ENCODE data around the gene TRIM62. TPM values are rescaled to one million over a fixed set of nuclear protein-coding genes. Genes with fewer than 3 reads are reported as not detected.

Gene TRIM62
- total RNA-seq, 1 donor from 2014 or later = 14.0 TPM

GRCh38 chr1:33163621-33164519 is 18.0 kb downstream of the TRIM62 start:
- Mint-ChIP-seq H3K27ac (peak overlapping the region; percentile 71), H3K27me3 (no peaks in the 10 kb centered on the region), H3K9me3 (peaks cover 11% of the 10 kb centered on the region), H3K36me3 (peaks cover 37% of the 10 kb centered on the region), H3K4me3 (peak overlapping the region; percentile 77), H3K4me1 (ENCODE audit: unreplicated experiment) (peaks cover 51% of the 10 kb centered on the region)
- DNase-seq (ENCODE audit: extremely low spot score, unreplicated experiment) = peak; percentile 79
- no peak for TF ChIP-seq CTCF (conservative IDR thresholded peaks at IDR 0.05)

GRCh38 chr1:33162141-33162540 is 19.7 kb downstream of the TRIM62 start:
- H3K9me3 Mint-ChIP-seq = peaks cover 4% of the 10 kb centered on the region
- no peak for DNase-seq (ENCODE audit: extremely low spot score, unreplicated experiment)
- H3K36me3 Mint-ChIP-seq = peaks cover 34% of the 10 kb centered on the region
- no peak for TF ChIP-seq CTCF (conservative IDR thresholded peaks at IDR 0.05)
- peaks cover 43% of the 10 kb centered on the region for H3K4me1 Mint-ChIP-seq (ENCODE audit: unreplicated experiment)
- H3K27ac Mint-ChIP-seq = no peak overlapping the region
- H3K4me3 Mint-ChIP-seq = peak overlapping the region; percentile 64
- H3K27me3 Mint-ChIP-seq = no peaks in the 10 kb centered on the region

GRCh38 chr1:33161061-33161681 is 20.7 kb downstream of the TRIM62 start:
- Mint-ChIP-seq H3K27me3 (no peaks in the 10 kb centered on the region), H3K36me3 (peaks cover 33% of the 10 kb centered on the region), H3K9me3 (no peaks in the 10 kb centered on the region), H3K27ac (peak overlapping the region; percentile 73), H3K4me3 (peak overlapping the region; percentile 57), H3K4me1 (ENCODE audit: unreplicated experiment) (peaks cover 43% of the 10 kb centered on the region)
- TF ChIP-seq CTCF (conservative IDR thresholded peaks at IDR 0.05) = no peak
- no peak for DNase-seq (ENCODE audit: extremely low spot score, unreplicated experiment)

- Mint-ChIP-seq H3K27me3 (no peaks in the 10 kb centered on the region), H3K27ac (no peak overlapping the region), H3K4me3 (no peak overlapping the region), H3K36me3 (peaks cover 37% of the 10 kb centered on the region), H3K9me3 (no peaks in the 10 kb centered on the region), H3K4me1 (ENCODE audit: unreplicated experiment) (peaks cover 54% of the 10 kb centered on the region)
- DNase-seq (ENCODE audit: extremely low spot score, unreplicated experiment) = no peak
- TF ChIP-seq CTCF (conservative IDR thresholded peaks at IDR 0.05) = no peak
Observed at GRCh38 chr1:33159577-33159976, 22.3 kb downstream of the TRIM62 start.

- no peak for TF ChIP-seq CTCF (conservative IDR thresholded peaks at IDR 0.05)
- no peaks in the 10 kb centered on the region for H3K27me3 Mint-ChIP-seq
- no peak for DNase-seq (ENCODE audit: extremely low spot score, unreplicated experiment)
- peaks cover 35% of the 10 kb centered on the region for H3K36me3 Mint-ChIP-seq
- H3K9me3 Mint-ChIP-seq = no peaks in the 10 kb centered on the region
- H3K4me1 Mint-ChIP-seq (ENCODE audit: unreplicated experiment) = peaks cover 47% of the 10 kb centered on the region
- no peak overlapping the region for H3K27ac Mint-ChIP-seq
- H3K4me3 Mint-ChIP-seq = no peak overlapping the region
Observed at GRCh38 chr1:33158366-33158765, 23.5 kb downstream of the TRIM62 start.
